Neutrophil (primary cell): ENCODE measurements around the gene ATR.

Experiments used
- H3K27ac ChIP-seq: fragments of 200-600 bp; sonication (generic); 2 replicates; pipeline ENCODE4 v1.5.1; 2016; ENCODE audit warnings: mild to moderate bottlenecking, moderate library complexity
- H3K27me3 ChIP-seq: fragments of 200-600 bp; sonication (generic); 2 replicates; pipeline ENCODE4 v1.6.0; 2016; ENCODE audit warnings: mild to moderate bottlenecking
- H3K36me3 ChIP-seq: fragments of 200-600 bp; sonication (generic); 2 replicates; pipeline ENCODE4 v1.5.1; 2017
- H3K4me1 ChIP-seq, 2 experiments: fragments of 200-600 bp in 1 of 2; sonication (generic) in 1 of 2; 1 replicate in 1 of 2; 2 replicates in 1 of 2; pipeline versions ENCODE4 v1.5.1 to v1.6.1; 2013 to 2016; ENCODE audit warnings: low read depth in 1 of 2, low read length in 1 of 2, mild to moderate bottlenecking in 1 of 2, moderate library complexity in 1 of 2; ENCODE audit not compliant: control insufficient read depth in 1 of 2, insufficient read depth in 1 of 2
- H3K4me3 ChIP-seq, 2 experiments: fragments of 200-600 bp in 1 of 2; sonication (generic) in 1 of 2; 1 replicate in 1 of 2; 2 replicates in 1 of 2; pipeline ENCODE4 v1.5.1; 2013 to 2016; ENCODE audit warnings: low read depth in 1 of 2, low read length in 1 of 2, mild to moderate bottlenecking in 1 of 2, moderate library complexity in 1 of 2
- H3K9me3 ChIP-seq: fragments of 200-600 bp; sonication (generic); 2 replicates; pipeline ENCODE4 v1.5.1; 2016
- CTCF ChIP-seq: fragments of 200-600 bp; sonication (generic); IDR thresholded peaks from 2 replicates; pipeline ENCODE4 v1.5.1; 2016; ENCODE audit warnings: antibody characterized with exemption

The ATR gene

GRCh38 chr3:142523921-142524566 lies 54.5 kb downstream of the ATR start:
- no peak overlapping the region for H3K4me3 ChIP-seq
- no peaks in the 10 kb centered on the region for H3K4me1 ChIP-seq
- H3K36me3 ChIP-seq, result no peaks in the 10 kb centered on the region
- H3K27ac ChIP-seq, result no peak overlapping the region
- H3K9me3 ChIP-seq, result no peaks in the 10 kb centered on the region
- no peaks in the 10 kb centered on the region for H3K27me3 ChIP-seq
- TF ChIP-seq CTCF, result no peak

- Histone ChIP-seq H3K4me3 (no peak overlapping the region), H3K27ac (no peak overlapping the region), H3K9me3 (no peaks in the 10 kb centered on the region), H3K27me3 (no peaks in the 10 kb centered on the region), H3K4me1 (no peaks in the 10 kb centered on the region), H3K36me3 (peaks cover 15% of the 10 kb centered on the region)
- TF ChIP-seq CTCF, result no peak
Observed at GRCh38 chr3:142509079-142509478, 69.5 kb downstream of the ATR start.

GRCh38 chr3:142507241-142507640 lies 71.3 kb downstream of the ATR start:
- Histone ChIP-seq H3K27ac (no peak overlapping the region), H3K4me3 (no peak overlapping the region), H3K36me3 (peaks cover 15% of the 10 kb centered on the region), H3K9me3 (no peaks in the 10 kb centered on the region), H3K27me3 (no peaks in the 10 kb centered on the region), H3K4me1 (no peaks in the 10 kb centered on the region)
- TF ChIP-seq CTCF, result no peak

- H3K4me3 ChIP-seq, result no peak overlapping the region
- H3K36me3 ChIP-seq, result peaks cover 18% of the 10 kb centered on the region
- no peaks in the 10 kb centered on the region for H3K9me3 ChIP-seq
- no peak for TF ChIP-seq CTCF
- no peak overlapping the region for H3K27ac ChIP-seq
- H3K4me1 ChIP-seq, result no peaks in the 10 kb centered on the region
- no peaks in the 10 kb centered on the region for H3K27me3 ChIP-seq
Observed at GRCh38 chr3:142502187-142502985, 76.1 kb downstream of the ATR start.

- H3K9me3 ChIP-seq, result no peaks in the 10 kb centered on the region
- no peak overlapping the region for H3K27ac ChIP-seq
- H3K27me3 ChIP-seq, result no peaks in the 10 kb centered on the region
- peaks cover 17% of the 10 kb centered on the region for H3K36me3 ChIP-seq
- H3K4me3 ChIP-seq, result no peak overlapping the region
- no peak for TF ChIP-seq CTCF
- H3K4me1 ChIP-seq, result no peaks in the 10 kb centered on the region
Observed at GRCh38 chr3:142501004-142501926, 77.3 kb downstream of the ATR start.
